NCI-H748 (cell line): ENCODE results near the gene TNS3.

Experiments
- DNase-seq: peaks from one replicate; lab custom pipeline; 2025; ENCODE audit not compliant: unreplicated experiment; lab: John Stamatoyannopoulos, UW

Gene TNS3

GRCh38 chr7:47273974-47274766 lies 307.7 kb downstream of the TNS3 start:
- DNase-seq = no peak

GRCh38 chr7:47273088-47273487 lies 308.8 kb downstream of the TNS3 start:
- no peak for DNase-seq

- no peak for DNase-seq
Measured at GRCh38 chr7:47271749-47272148, 310.2 kb downstream of the TNS3 start.

GRCh38 chr7:47268851-47269836 lies 312.8 kb downstream of the TNS3 start:
- no peak for DNase-seq

- DNase-seq = no peak
Measured at GRCh38 chr7:47267346-47267745, 314.6 kb downstream of the TNS3 start.

GRCh38 chr7:47266799-47267198 lies 315.1 kb downstream of the TNS3 start:
- DNase-seq = no peak

- DNase-seq = peak; percentile 63
Measured at GRCh38 chr7:47266131-47266706, 315.7 kb downstream of the TNS3 start.

GRCh38 chr7:47265621-47266020 lies 316.3 kb downstream of the TNS3 start:
- DNase-seq = no peak

GRCh38 chr7:47264021-47264651 lies 317.8 kb downstream of the TNS3 start:
- DNase-seq = no peak

- no peak for DNase-seq
Measured at GRCh38 chr7:47262881-47263280, 319.0 kb downstream of the TNS3 start.

GRCh38 chr7:47262160-47262559 lies 319.8 kb downstream of the TNS3 start:
- DNase-seq = peak; percentile 19

- DNase-seq = no peak
Measured at GRCh38 chr7:47260270-47260669, 321.6 kb downstream of the TNS3 start.

- no peak for DNase-seq
Measured at GRCh38 chr7:47259682-47260081, 322.2 kb downstream of the TNS3 start.

- DNase-seq = no peak
Measured at GRCh38 chr7:47258798-47259197, 323.1 kb downstream of the TNS3 start.

GRCh38 chr7:47256016-47256415 lies 325.9 kb downstream of the TNS3 start:
- DNase-seq = no peak

GRCh38 chr7:47255441-47255840 lies 326.5 kb downstream of the TNS3 start:
- no peak for DNase-seq

GRCh38 chr7:47255007-47255406 lies 326.9 kb downstream of the TNS3 start:
- no peak for DNase-seq

GRCh38 chr7:47254081-47254977 lies 327.6 kb downstream of the TNS3 start:
- DNase-seq = peak; percentile 76

- DNase-seq = peak; percentile 52
Measured at GRCh38 chr7:47253650-47254080, 328.2 kb downstream of the TNS3 start.

- DNase-seq = no peak
Measured at GRCh38 chr7:47252675-47253074, 329.2 kb downstream of the TNS3 start.
